Endometrial microvascular endothelial cells (primary cell): ENCODE data around the gene MROH2A. TPM values are rescaled to one million over a fixed set of nuclear protein-coding genes. Genes with fewer than 3 reads are reported as not detected.

Source experiments
- in situ Hi-C: cut with HindIII; loops from 2 replicates; pipeline ENCODE4 v1.10.0; 2017; ENCODE audit warnings: low sequenced_read_pairs, low pct_unique_long_range_greater_than_20kb; ENCODE audit errors: inconsistent ontology term
- total RNA-seq: library from RNA; depleted of rRNA; stranded (reverse); fragments of >200 nt; gene quantifications from one replicate; pipeline ENCODE4 v1.2.3, GENCODE V29; 2015; ENCODE audit errors: inconsistent ontology term

The MROH2A gene
- total RNA-seq, 1 donor from 2014 or later = not detected

GRCh38 chr2:233830111-233830802, 52.1 kb downstream of the MROH2A start:
- in situ Hi-C loops = no loop called here

GRCh38 chr2:233831011-233831721, 53.0 kb downstream of the MROH2A start:
- in situ Hi-C loops = no loop called here

GRCh38 chr2:233831861-233832260, 53.7 kb downstream of the MROH2A start:
- in situ Hi-C loops = no loop called here

GRCh38 chr2:233832414-233832813, 54.3 kb downstream of the MROH2A start:
- in situ Hi-C loops = no loop called here

GRCh38 chr2:233832869-233833311, 54.8 kb downstream of the MROH2A start:
- in situ Hi-C loops = no loop called here

GRCh38 chr2:233833345-233833744, 55.2 kb downstream of the MROH2A start:
- in situ Hi-C loops = no loop called here

- in situ Hi-C loops = no loop called here
Observed at GRCh38 chr2:233835230-233836186, 57.4 kb downstream of the MROH2A start.

GRCh38 chr2:233836359-233836758, 58.2 kb downstream of the MROH2A start:
- in situ Hi-C loops = no loop called here

- in situ Hi-C loops = no loop called here
Observed at GRCh38 chr2:233837694-233838229, 59.6 kb downstream of the MROH2A start.

- in situ Hi-C loops = no loop called here
Observed at GRCh38 chr2:233838251-233838650, 60.1 kb downstream of the MROH2A start.

- in situ Hi-C loops = no loop called here
Observed at GRCh38 chr2:233838726-233839446, 60.8 kb downstream of the MROH2A start.

GRCh38 chr2:233839447-233839820, 61.3 kb downstream of the MROH2A start:
- in situ Hi-C loops = no loop called here

GRCh38 chr2:233840520-233840919, 62.4 kb downstream of the MROH2A start:
- in situ Hi-C loops = no loop called here

- in situ Hi-C loops = no loop called here
Observed at GRCh38 chr2:233841183-233841582, 63.1 kb downstream of the MROH2A start.

GRCh38 chr2:233844064-233844807, 66.1 kb downstream of the MROH2A start:
- in situ Hi-C loops = no loop called here

GRCh38 chr2:233844836-233845235, 66.7 kb downstream of the MROH2A start:
- in situ Hi-C loops = no loop called here

GRCh38 chr2:233845301-233846060, 67.4 kb downstream of the MROH2A start:
- in situ Hi-C loops = no loop called here
